HG02970 (cell line): Measurements from ENCODE around the gene KY.

Source experiments
- ATAC-seq: cut with Tn5 transposase; IDR thresholded peaks from one replicate; pipeline ENCODE4 v1.9.1; 2021; ENCODE audit warnings: mild to moderate bottlenecking, moderate library complexity, moderate number of reproducible peaks; ENCODE audit not compliant: unreplicated experiment, low FRiP score

Gene KY

DNA sequence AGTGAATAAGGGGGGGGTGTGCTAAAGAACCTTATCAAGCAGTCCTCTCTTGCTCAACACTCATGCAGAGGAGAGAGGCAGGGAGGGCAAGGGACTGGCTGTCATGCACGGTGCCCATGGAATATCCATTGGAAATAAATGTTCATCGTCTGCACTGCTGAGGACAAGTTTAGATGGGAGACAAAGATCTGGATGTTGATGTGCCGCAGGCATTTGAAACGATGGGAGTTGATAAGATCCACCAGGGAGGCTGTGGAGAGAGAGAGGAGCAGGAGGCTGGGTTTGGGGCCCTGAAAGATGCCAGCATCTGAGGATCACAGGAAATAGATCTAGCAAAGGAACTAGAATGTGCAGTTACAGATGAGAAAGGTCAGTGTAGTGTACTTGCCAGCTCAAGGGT is 88.8 kb downstream of the KY start:
- no peak for ATAC-seq

DNA sequence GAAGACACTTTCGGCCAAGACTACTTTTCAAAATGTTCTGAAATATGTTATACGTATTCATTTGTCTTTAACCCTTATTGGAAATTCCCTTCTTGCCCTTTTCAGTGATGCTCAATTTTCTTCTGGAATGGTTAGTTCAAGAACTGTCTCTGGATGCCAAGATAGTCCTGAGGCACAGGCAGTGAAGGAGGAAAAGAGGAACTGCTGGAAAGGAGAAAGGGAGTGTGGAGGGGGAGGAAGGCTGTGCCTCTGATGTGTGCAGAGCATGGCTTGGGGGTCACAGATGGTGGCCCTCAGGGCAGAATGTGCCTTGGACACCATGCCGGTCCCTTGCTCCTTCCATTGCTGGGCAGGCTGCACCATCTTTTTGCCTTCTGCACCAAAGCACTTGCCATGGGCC is 91.2 kb downstream of the KY start:
- no peak for ATAC-seq
